GM12878 (cell line): Measurements from ENCODE around the gene DTX1. TPM values are rescaled to one million over a fixed set of nuclear protein-coding genes. Genes with fewer than 3 reads are reported as not detected.

Source experiments
- ATAC-seq: fragments of 200-7000 bp; cut with Tn5 transposase; 3 replicates; pipeline ENCODE4 v1.9.1; 2020; ENCODE audit warnings: mild to moderate bottlenecking, moderate library complexity
- BruUV-seq: library from RNA; stranded (reverse); fragments of 400-500 nt; replicated peaks from 2 replicates; lab custom pipeline; 2021; lab: Mats Ljungman, UMichigan
- CTCF ChIA-PET: fragments of 300-600 bp; sonication (Branson Sonifier 250); formaldehyde crosslinking; extraction: SDS; loops from one replicate; lab custom pipeline; 2021; ENCODE audit warnings: inconsistent platforms; lab: Yijun Ruan, JAX
- POLR2A ChIA-PET: fragments of 350-600 bp; formaldehyde crosslinking; extraction: SDS; loops from one replicate; lab custom pipeline; 2021; ENCODE audit warnings: inconsistent platforms; lab: Charles Lee
- RAD21 ChIA-PET: fragments of 300-600 bp; sonication (Branson Sonifier 250); formaldehyde crosslinking; loops from one replicate; lab custom pipeline; 2023; ENCODE audit warnings: antibody characterized with exemption; ENCODE audit not compliant: unreplicated experiment; lab: Charles Lee
- SMC1A ChIA-PET: fragments of 300-600 bp; sonication (Branson Sonifier 250); formaldehyde crosslinking; loops from one replicate; lab custom pipeline; 2023; ENCODE audit not compliant: unreplicated experiment, uncharacterized antibody; lab: Charles Lee
- DNase-seq: peaks from one replicate; pipeline ENCODE4 v3.0.0-alpha.2; 2011; ENCODE audit warnings: low read depth, low spot score
- FAIRE-seq: peaks from 3 replicates; lab custom pipeline; 2011; peaks lifted over from hg19 to GRCh38; lab: Jason Lieb, UNC
- H2AFZ ChIP-seq: 2 replicates; pipeline ENCODE4 v1.6.0; 2011; ENCODE audit warnings: low read depth, low read length, control low read depth; ENCODE audit not compliant: control insufficient read depth
- H3K27ac ChIP-seq: 2 replicates; pipeline ENCODE4 v1.5.1; 2011; ENCODE audit warnings: control low read depth; ENCODE audit not compliant: control insufficient read depth, insufficient read depth
- H3K27me3 ChIP-seq, 2 experiments: replicated peaks in 1 of 2; 2 replicates each; pipeline versions ENCODE4 v1.6.0 to v1.6.1; 2011; ENCODE audit warnings: low read length in 1 of 2; ENCODE audit not compliant: control insufficient read depth in 2 of 2, insufficient read depth in 2 of 2
- H3K36me3 ChIP-seq, 2 experiments: 2 replicates each; pipeline ENCODE4 v1.5.1; 2011; ENCODE audit warnings: low read length in 1 of 2; ENCODE audit not compliant: control insufficient read depth in 2 of 2, insufficient read depth in 2 of 2
- H3K4me1 ChIP-seq: 2 replicates; pipeline ENCODE4 v1.6.1; 2011; ENCODE audit warnings: mild to moderate bottlenecking, low read length, moderate library complexity, mixed read lengths; ENCODE audit not compliant: control insufficient read depth, insufficient read depth
- H3K4me2 ChIP-seq: 2 replicates; pipeline ENCODE4 v1.6.0; 2011; ENCODE audit warnings: control low read depth; ENCODE audit not compliant: control insufficient read depth, insufficient read depth
- H3K4me3 ChIP-seq: fragments of 200-600 bp; sonication (generic); 2 replicates; pipeline ENCODE4 v1.5.1; 2016
- H3K79me2 ChIP-seq: 2 replicates; pipeline ENCODE4 v1.6.0; 2011; ENCODE audit warnings: low read length; ENCODE audit not compliant: control insufficient read depth, insufficient read depth
- H3K9ac ChIP-seq: 2 replicates; pipeline ENCODE4 v1.8.0; 2011; ENCODE audit warnings: low read length, control low read depth, mixed read lengths; ENCODE audit not compliant: control insufficient read depth, insufficient read depth
- H3K9me3 ChIP-seq: replicated peaks from 3 replicates; pipeline ENCODE4 v1.5.1; 2011; ENCODE audit warnings: mild to moderate bottlenecking, low read length; ENCODE audit not compliant: control insufficient read depth, insufficient read depth
- H4K20me1 ChIP-seq: 2 replicates; pipeline ENCODE4 v1.6.0; 2011; ENCODE audit not compliant: control insufficient read depth, insufficient read depth
- CBX5 ChIP-seq: sonication (generic); IDR thresholded peaks from 2 replicates; pipeline ENCODE4 v1.6.1; 2016; ENCODE audit warnings: low read depth, moderate library complexity, mild to moderate bottlenecking, inconsistent platforms
- CHD4 ChIP-seq: fragments of 200-600 bp; sonication (generic); IDR thresholded peaks from 2 replicates; pipeline ENCODE4 v1.6.1; 2016; ENCODE audit warnings: mild to moderate bottlenecking
- HCFC1 ChIP-seq: fragments of 150-350 bp; IDR thresholded peaks from 2 replicates; pipeline ENCODE4 v1.6.1; 2014; ENCODE audit warnings: low read length
- IKZF2 ChIP-seq, 2 experiments: fragments of 450-650 bp; IDR thresholded peaks; 2 replicates each; pipeline ENCODE4 v1.6.1; 2017; ENCODE audit warnings: mild to moderate bottlenecking in 2 of 2, moderate library complexity in 2 of 2
- MEF2B ChIP-seq: fragments of 450-650 bp; IDR thresholded peaks from 2 replicates; pipeline ENCODE4 v1.6.1; 2018; ENCODE audit warnings: mild to moderate bottlenecking, moderate library complexity; ENCODE audit not compliant: partially characterized antibody, poor library complexity, severe bottlenecking
- MXI1 ChIP-seq: fragments of 150-350 bp; IDR thresholded peaks from 2 replicates; pipeline ENCODE4 v1.6.1; 2011; ENCODE audit warnings: low read depth, mild to moderate bottlenecking, inconsistent platforms, low read length, improper control_type of control experiment
- NFYB ChIP-seq: IDR thresholded peaks from 2 replicates; pipeline ENCODE4 v1.6.1; 2011; ENCODE audit warnings: low read depth, mild to moderate bottlenecking, low read length, improper control_type of control experiment, moderate library complexity; ENCODE audit not compliant: insufficient read depth
- PML ChIP-seq: IDR thresholded peaks from 2 replicates; pipeline ENCODE4 v1.6.1; 2012; ENCODE audit warnings: low read length, inconsistent platforms
- RAD51 ChIP-seq: fragments of 450-650 bp; IDR thresholded peaks from 2 replicates; pipeline ENCODE4 v1.6.1; 2016; ENCODE audit warnings: moderate library complexity, mild to moderate bottlenecking, inconsistent platforms
- RB1 ChIP-seq: fragments of 450-650 bp; formaldehyde crosslinking; IDR thresholded peaks from 2 replicates; pipeline ENCODE4 v1.6.1; 2017; ENCODE audit warnings: mild to moderate bottlenecking, borderline replicate concordance
- SMAD1 ChIP-seq: fragments of 450-650 bp; IDR thresholded peaks from 2 replicates; pipeline ENCODE4 v1.6.1; 2018; ENCODE audit warnings: mild to moderate bottlenecking, low read depth; ENCODE audit not compliant: partially characterized antibody
- TBL1XR1 ChIP-seq: IDR thresholded peaks from 2 replicates; pipeline ENCODE4 v1.6.1; 2012; ENCODE audit warnings: low read depth, low read length, improper control_type of control experiment
- ZBED1 ChIP-seq: IDR thresholded peaks from 2 replicates; pipeline ENCODE4 v1.6.1; 2016; ENCODE audit warnings: borderline replicate concordance
- WGBS: methylation state at CpG from one replicate; pipeline ENCODE4 v1.1.6; 2016; ENCODE audit warnings: low lambda C conversion rate; ENCODE audit not compliant: insufficient replicate concordance, insufficient coverage; ENCODE audit errors: missing lambda C conversion rate; 5-methylcytosine and 5-hydroxymethylcytosine counted together
- in situ Hi-C: fragments of 300-500 bp; cut with MboI; formaldehyde crosslinking; loops from 9 replicates; pipeline ENCODE4 v1.14.3; 2018; ENCODE audit warnings: mixed read lengths
- intact Hi-C: fragments of 100-400 bp; cut with micrococcal nuclease; formaldehyde crosslinking; loops from one replicate; pipeline ENCODE4 v1.14.2; 2022; ENCODE audit not compliant: unreplicated experiment
- polyA plus RNA-seq, 11 experiments: library from polyadenylated mRNA; depleted of rRNA in 4 of 11; unstranded in 6 of 11; stranded (reverse) in 5 of 11; fragments of >200 nt; fragmentation: Nextera tagmentation in 4 of 11; fragmentation: Illumina TruSeq in 1 of 11; extraction: Ambion mirVana in 4 of 11; extraction: Trizol in 1 of 11; gene quantifications; 1 replicate in 1 of 11; 2 replicates in 10 of 11; pipeline versions ENCODE4 v1.2.1 to v1.2.3, GENCODE V29; 2011 to 2016; ENCODE audit warnings: inconsistent platforms in 2 of 11, missing spikeins in 2 of 11, low read depth in 1 of 11
- total RNA-seq, 4 experiments: library from RNA; depleted of rRNA in 3 of 4; stranded (reverse); fragments of >200 nt in 3 of 4; fragmentation: Illumina TruSeq in 1 of 4; extraction: Trizol in 1 of 4; gene quantifications; 2 replicates each; pipeline versions ENCODE4 v1.2.1 to v1.2.3, GENCODE V29; 2013 to 2021
- TF ChIP-seq, protein P1 (sequence below): fragments of 450-650 bp; IDR thresholded peaks from 2 replicates; pipeline ENCODE4 v1.6.1; 2017; ENCODE audit warnings: mild to moderate bottlenecking, moderate library complexity
- TF ChIP-seq, protein P2 (sequence below): IDR thresholded peaks from 2 replicates; pipeline ENCODE4 v1.6.1; 2011; ENCODE audit warnings: low read depth, low read length, improper control_type of control experiment, borderline replicate concordance
- TF ChIP-seq, protein P3 (sequence below), 3 experiments: IDR thresholded peaks in 2 of 3; conservative IDR thresholded peaks in 1 of 3; 2 replicates each; pipeline ENCODE4 v1.5.1; 2011; ENCODE audit warnings: low read depth in 3 of 3, low read length in 3 of 3, mild to moderate bottlenecking in 3 of 3, control low read depth in 2 of 3, moderate library complexity in 2 of 3, inconsistent platforms in 1 of 3, mixed read lengths in 1 of 3; ENCODE audit not compliant: control insufficient read depth in 2 of 3, insufficient read depth in 1 of 3; ENCODE audit errors: extremely low read depth in 1 of 3

DTX1 gene
- total and polyA plus RNA-seq, 10 of the 15 experiments (the other 5 are each of a cell fraction or from before 2014, with no cell fraction given): 0.09 to 2.8 (median 0.66) TPM

DNA sequence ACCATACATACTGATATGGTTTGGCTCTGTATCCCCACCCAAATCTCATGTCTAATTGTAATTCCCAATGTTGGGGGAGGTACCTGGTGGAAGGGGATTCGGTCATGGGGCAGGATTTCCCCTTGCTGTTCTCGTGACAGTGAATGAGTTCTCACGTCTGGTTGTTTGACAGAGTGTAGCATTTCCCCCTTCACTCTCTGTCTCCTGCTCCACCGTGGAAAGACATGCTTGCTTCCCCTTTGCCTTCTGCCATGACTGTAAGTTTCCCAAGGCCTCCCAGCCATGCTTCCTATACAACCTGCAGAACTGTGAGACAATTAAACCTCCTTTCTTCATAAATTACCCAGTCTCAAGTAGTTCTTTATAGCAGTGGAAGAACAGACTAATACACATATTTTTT, 28.8 kb upstream of the DTX1 start (continued):
- TF ChIP-seq, protein P1, sequence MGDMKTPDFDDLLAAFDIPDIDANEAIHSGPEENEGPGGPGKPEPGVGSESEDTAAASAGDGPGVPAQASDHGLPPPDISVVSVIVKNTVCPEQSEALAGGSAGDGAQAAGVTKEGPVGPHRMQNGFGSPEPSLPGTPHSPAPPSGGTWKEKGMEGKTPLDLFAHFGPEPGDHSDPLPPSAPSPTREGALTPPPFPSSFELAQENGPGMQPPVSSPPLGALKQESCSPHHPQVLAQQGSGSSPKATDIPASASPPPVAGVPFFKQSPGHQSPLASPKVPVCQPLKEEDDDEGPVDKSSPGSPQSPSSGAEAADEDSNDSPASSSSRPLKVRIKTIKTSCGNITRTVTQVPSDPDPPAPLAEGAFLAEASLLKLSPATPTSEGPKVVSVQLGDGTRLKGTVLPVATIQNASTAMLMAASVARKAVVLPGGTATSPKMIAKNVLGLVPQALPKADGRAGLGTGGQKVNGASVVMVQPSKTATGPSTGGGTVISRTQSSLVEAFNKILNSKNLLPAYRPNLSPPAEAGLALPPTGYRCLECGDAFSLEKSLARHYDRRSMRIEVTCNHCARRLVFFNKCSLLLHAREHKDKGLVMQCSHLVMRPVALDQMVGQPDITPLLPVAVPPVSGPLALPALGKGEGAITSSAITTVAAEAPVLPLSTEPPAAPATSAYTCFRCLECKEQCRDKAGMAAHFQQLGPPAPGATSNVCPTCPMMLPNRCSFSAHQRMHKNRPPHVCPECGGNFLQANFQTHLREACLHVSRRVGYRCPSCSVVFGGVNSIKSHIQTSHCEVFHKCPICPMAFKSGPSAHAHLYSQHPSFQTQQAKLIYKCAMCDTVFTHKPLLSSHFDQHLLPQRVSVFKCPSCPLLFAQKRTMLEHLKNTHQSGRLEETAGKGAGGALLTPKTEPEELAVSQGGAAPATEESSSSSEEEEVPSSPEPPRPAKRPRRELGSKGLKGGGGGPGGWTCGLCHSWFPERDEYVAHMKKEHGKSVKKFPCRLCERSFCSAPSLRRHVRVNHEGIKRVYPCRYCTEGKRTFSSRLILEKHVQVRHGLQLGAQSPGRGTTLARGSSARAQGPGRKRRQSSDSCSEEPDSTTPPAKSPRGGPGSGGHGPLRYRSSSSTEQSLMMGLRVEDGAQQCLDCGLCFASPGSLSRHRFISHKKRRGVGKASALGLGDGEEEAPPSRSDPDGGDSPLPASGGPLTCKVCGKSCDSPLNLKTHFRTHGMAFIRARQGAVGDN: no peak
- TF ChIP-seq MXI1 (no peak), TBL1XR1 (no peak)
- TF ChIP-seq, all 136 proteins: peak for 0

DNA sequence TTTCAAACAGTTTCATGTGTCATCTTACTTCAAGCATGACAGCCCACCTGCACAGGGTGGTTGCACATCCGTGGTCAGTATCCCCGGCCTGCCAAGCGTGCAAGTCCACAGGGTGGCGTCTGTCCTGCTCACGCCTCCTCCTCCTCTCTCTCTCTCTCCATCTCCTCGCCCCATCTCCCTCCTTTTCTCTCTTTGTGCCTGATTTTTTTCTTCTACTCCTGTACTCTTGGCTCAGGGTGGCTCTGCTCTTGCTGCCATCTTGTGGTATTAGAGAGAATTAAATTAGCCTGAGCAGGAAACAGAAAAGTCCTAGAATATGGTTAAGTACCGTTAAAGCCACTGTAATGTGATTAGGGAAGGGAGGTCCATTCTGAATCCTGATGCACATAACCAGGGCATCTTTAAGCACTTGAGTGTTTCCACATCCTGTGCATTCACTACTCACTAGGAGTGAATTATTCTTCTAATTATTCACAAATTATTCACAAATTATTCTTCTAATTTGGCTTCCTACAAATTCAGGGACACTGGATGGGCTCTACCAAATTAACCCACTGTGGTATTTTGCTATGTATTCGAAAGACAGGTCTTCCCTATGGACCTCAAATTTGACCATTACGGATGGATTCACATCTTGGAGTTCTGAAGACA, 25.5 kb upstream of the DTX1 start:
- SMC1A ChIA-PET: interaction anchor here (0.8 to 2.6 kb wide), 9 partner anchors 10 to 143 kb away, joined by 3 to 18 read pairs (median 3); no protein-coding TSS in a partner anchor
- no TSS peak for BruUV-seq
- TF ChIP-seq ZBED1 (no peak), CHD4 (no peak), NFYB (no peak), CBX5 (no peak), PML (no peak), IKZF2 (IDR thresholded peaks at IDR 0.05) (0 out of 4 replicates have a peak, but pooled peaks of 1 of the 2 experiments have one; percentile 12), MEF2B (no peak), RAD51 (no peak), RB1 (0 out of 2 replicates have a peak, but pooled peaks have one; percentile 38), HCFC1 (no peak), SMAD1 (no peak)
- TF ChIP-seq, protein P2, sequence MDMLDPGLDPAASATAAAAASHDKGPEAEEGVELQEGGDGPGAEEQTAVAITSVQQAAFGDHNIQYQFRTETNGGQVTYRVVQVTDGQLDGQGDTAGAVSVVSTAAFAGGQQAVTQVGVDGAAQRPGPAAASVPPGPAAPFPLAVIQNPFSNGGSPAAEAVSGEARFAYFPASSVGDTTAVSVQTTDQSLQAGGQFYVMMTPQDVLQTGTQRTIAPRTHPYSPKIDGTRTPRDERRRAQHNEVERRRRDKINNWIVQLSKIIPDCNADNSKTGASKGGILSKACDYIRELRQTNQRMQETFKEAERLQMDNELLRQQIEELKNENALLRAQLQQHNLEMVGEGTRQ: no peak
- TF ChIP-seq, protein P3, sequence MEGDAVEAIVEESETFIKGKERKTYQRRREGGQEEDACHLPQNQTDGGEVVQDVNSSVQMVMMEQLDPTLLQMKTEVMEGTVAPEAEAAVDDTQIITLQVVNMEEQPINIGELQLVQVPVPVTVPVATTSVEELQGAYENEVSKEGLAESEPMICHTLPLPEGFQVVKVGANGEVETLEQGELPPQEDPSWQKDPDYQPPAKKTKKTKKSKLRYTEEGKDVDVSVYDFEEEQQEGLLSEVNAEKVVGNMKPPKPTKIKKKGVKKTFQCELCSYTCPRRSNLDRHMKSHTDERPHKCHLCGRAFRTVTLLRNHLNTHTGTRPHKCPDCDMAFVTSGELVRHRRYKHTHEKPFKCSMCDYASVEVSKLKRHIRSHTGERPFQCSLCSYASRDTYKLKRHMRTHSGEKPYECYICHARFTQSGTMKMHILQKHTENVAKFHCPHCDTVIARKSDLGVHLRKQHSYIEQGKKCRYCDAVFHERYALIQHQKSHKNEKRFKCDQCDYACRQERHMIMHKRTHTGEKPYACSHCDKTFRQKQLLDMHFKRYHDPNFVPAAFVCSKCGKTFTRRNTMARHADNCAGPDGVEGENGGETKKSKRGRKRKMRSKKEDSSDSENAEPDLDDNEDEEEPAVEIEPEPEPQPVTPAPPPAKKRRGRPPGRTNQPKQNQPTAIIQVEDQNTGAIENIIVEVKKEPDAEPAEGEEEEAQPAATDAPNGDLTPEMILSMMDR (IDR thresholded peaks at IDR 0.05 in 2 of 3, conservative IDR thresholded peaks at IDR 0.05 in 1 of 3; ENCODE audit: control insufficient read depth in 2 of 3, extremely low read depth in 1 of 3, insufficient read depth in 1 of 3, low read depth in 3 of 3, low read length in 3 of 3): peak; percentile 65 to 67 (median 65)

More for the DNA sequence above, 25.5 kb upstream of the DTX1 start:
- Histone ChIP-seq H3K9ac (no peak overlapping the region), H3K4me3 (no peak overlapping the region), H3K27ac (no peak overlapping the region), H2AFZ (no peak overlapping the region), H4K20me1 (no peaks in the 10 kb centered on the region), H3K9me3 (no peaks in the 10 kb centered on the region), H3K4me1 (no peaks in the 10 kb centered on the region), H3K36me3 (no peaks in the 10 kb centered on the region), H3K4me2 (no peak overlapping the region), H3K79me2 (no peaks in the 10 kb centered on the region), H3K27me3 (no peaks in the 10 kb centered on the region)
- intact Hi-C loops (loop anchor here (2.0 kb wide), 2 partner anchors 38 to 130 kb away; no protein-coding TSS in a partner anchor), in situ Hi-C loops (no loop called here)
- ChIA-PET RAD21 (interaction anchor here (1.0 to 3.0 kb wide), 4 partner anchors 38 to 142 kb away, joined by 3 to 17 read pairs (median 7); no protein-coding TSS in a partner anchor), CTCF (interaction anchor here (0.9 to 3.0 kb wide), 12 partner anchors 8 to 143 kb away, joined by 3 to 37 read pairs (median 5); partner anchors contain the start of genes OAS1 and OAS2), POLR2A (no interaction called here)
- FAIRE-seq: peak; percentile 31
- WGBS: 1% methylated on average over 9 of the region's 9 CpGs
- DNase-seq: no peak
- peak; percentile 84 for ATAC-seq
